AG09309 (cell line): Measurements from ENCODE around the gene MLEC.

ENCODE experiments used
- DNase-seq: peaks from one replicate; pipeline ENCODE4 v3.0.0-alpha.2; 2010; ENCODE audit warnings: low read depth
- H3K4me3 ChIP-seq: 2 replicates; pipeline ENCODE4 v1.5.1; 2011; ENCODE audit warnings: mild to moderate bottlenecking, low read depth, low read length, moderate library complexity; ENCODE audit not compliant: control insufficient read depth
- CTCF ChIP-seq: IDR thresholded peaks from 2 replicates; pipeline ENCODE4 v1.5.1; 2011; ENCODE audit warnings: mild to moderate bottlenecking, low read depth, low read length, inconsistent platforms; ENCODE audit not compliant: insufficient read depth, control insufficient read depth; ENCODE audit errors: missing control alignments

MLEC gene

DNA sequence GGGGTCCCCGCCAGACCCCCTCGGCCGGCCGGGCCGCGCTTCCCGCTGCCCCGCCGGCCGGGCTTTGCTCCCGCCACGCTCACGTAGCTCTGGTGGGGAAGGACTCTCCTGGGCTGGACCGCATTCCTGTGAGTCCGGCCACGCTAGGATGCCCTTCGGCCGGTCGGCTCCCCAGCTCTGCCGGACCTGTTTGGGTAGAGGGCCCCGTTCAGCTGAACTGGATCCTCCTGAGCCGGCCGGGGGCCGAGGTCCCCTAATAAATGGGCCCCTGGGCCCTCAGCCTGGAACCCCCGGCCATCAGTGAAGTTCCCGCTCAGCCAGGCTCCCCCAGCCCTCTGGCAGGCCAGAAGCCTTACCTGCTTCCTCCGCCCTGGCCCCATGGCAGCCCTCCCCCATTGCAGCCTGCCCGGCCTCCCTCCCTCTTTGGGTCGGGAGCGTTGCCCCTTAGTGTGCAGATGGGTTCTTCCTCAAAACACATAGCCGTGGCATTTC lies 23.9 kb downstream of the MLEC start:
- H3K4me3 ChIP-seq = peak overlapping the region; percentile 65
- no peak for DNase-seq
- TF ChIP-seq CTCF = no peak

DNA sequence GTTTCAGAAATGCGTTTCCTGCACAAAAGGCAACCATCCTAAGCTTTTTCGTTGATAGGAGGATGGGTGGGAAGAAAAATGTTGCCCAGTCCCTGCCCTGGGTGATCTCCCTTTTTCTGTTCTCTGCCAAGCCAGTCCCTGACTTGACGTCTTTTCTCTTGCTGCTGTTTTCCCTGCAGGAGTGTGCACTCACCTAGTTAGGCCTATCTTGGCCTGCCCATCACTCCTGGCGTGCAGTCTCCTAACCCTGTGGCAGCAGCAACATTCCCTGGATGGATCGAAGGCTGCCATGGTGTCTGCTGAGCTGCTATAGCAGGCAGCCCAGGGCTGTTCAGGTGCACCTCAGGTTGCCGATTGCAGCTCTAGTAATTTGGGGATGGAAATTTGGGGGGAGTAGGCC lies 24.5 kb downstream of the MLEC start:
- no peak for TF ChIP-seq CTCF
- peak overlapping the region; percentile 65 for H3K4me3 ChIP-seq
- DNase-seq = no peak

GRCh38 chr12:120712610-120713009 lies 25.7 kb downstream of the MLEC start:
- no peak overlapping the region for H3K4me3 ChIP-seq
- no peak for TF ChIP-seq CTCF
- DNase-seq = no peak

GRCh38 chr12:120713861-120714482 lies 27.0 kb downstream of the MLEC start:
- H3K4me3 ChIP-seq = no peak overlapping the region
- DNase-seq = peak; percentile 50
- peak; percentile 88 for TF ChIP-seq CTCF

GRCh38 chr12:120718055-120718454 lies 31.1 kb downstream of the MLEC start:
- no peak overlapping the region for H3K4me3 ChIP-seq
- TF ChIP-seq CTCF = no peak
- no peak for DNase-seq

DNA sequence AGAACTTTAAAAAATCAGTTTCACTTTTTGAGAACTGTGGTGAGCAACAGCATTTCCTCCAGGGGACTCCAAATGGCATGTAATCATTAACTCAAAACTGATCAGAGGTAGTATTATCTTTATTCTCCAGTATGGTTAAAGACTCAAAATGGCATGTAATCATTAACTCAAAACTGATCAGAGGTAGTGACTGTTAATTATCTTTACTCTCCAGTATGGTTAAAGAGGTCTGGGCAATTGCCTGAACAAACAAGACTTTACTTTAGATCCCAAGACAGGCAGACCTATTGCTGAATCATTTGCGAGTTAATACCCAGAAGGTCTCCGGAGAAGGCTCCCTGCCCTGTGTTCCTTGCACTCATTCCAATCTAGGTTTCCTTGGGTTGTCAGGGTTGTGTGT lies 32.1 kb downstream of the MLEC start:
- no peak overlapping the region for H3K4me3 ChIP-seq
- no peak for TF ChIP-seq CTCF
- no peak for DNase-seq
